H1 (cell line): ENCODE measurements around the gene RASGEF1C. TPM values are rescaled to one million over a fixed set of nuclear protein-coding genes. Genes with fewer than 3 reads are reported as not detected.

Source experiments
- CTCF ChIA-PET: fragments of 300-600 bp; sonication (Branson Sonifier 250); formaldehyde crosslinking; loops from one replicate; lab custom pipeline; 2021; ENCODE audit not compliant: partially characterized antibody; lab: Charles Lee
- POLR2A ChIA-PET: fragments of 300-600 bp; sonication (Branson Sonifier 250); formaldehyde crosslinking; loops from one replicate; lab custom pipeline; 2021; ENCODE audit warnings: inconsistent platforms; ENCODE audit not compliant: partially characterized antibody; lab: Charles Lee
- DNase-seq, 2 experiments: peaks; one replicate each; pipeline versions ENCODE4 v3.0.0 to v3.0.0-alpha.2; 2010 to 2022; ENCODE audit warnings: low spot score in 2 of 2, low read depth in 1 of 2, mixed read lengths in 1 of 2
- FAIRE-seq: peaks from 2 replicates; lab custom pipeline; 2011; peaks lifted over from hg19 to GRCh38; lab: Jason Lieb, UNC
- H2AFZ ChIP-seq: 2 replicates; pipeline ENCODE4 v1.8.1; 2012; ENCODE audit warnings: low read length, inconsistent platforms
- H2AK5ac ChIP-seq: 2 replicates; pipeline ENCODE4 v1.6.1; 2013; ENCODE audit warnings: low read depth, low read length
- H2BK120ac ChIP-seq: replicated peaks from 2 replicates; pipeline ENCODE3; 2013; ENCODE audit warnings: low read depth, low read length, inconsistent platforms
- H2BK12ac ChIP-seq: 2 replicates; pipeline ENCODE4 v1.6.1; 2013; ENCODE audit warnings: low read depth, low read length
- H2BK15ac ChIP-seq: 2 replicates; pipeline ENCODE4 v1.6.1; 2013; ENCODE audit warnings: low read length
- H2BK20ac ChIP-seq: 2 replicates; pipeline ENCODE4 v1.6.1; 2013; ENCODE audit warnings: low read length
- H2BK5ac ChIP-seq: 2 replicates; pipeline ENCODE4 v1.6.1; 2013; ENCODE audit warnings: low read depth, low read length
- H3K14ac ChIP-seq: 2 replicates; pipeline ENCODE4 v1.6.1; 2013; ENCODE audit warnings: inconsistent platforms; ENCODE audit not compliant: insufficient read length
- H3K18ac ChIP-seq: 2 replicates; pipeline ENCODE4 v1.6.1; 2013; ENCODE audit warnings: low read length; ENCODE audit errors: extremely low read depth
- H3K23ac ChIP-seq: 2 replicates; pipeline ENCODE4 v1.6.1; 2013; ENCODE audit warnings: inconsistent platforms; ENCODE audit not compliant: insufficient read length
- H3K23me2 ChIP-seq: 2 replicates; pipeline ENCODE4 v1.6.1; 2013; ENCODE audit warnings: low read depth, low read length
- H3K27ac ChIP-seq: 2 replicates; pipeline ENCODE4 v1.6.1; 2011; ENCODE audit warnings: low read depth, low read length, inconsistent platforms
- H3K27me3 ChIP-seq, 4 experiments: replicated peaks in 1 of 4; 1 replicate in 1 of 4; 2 replicates in 3 of 4; pipeline versions ENCODE4 v1.6.1 to v1.8.1; 2011 to 2013; ENCODE audit warnings: low read length in 3 of 4, mild to moderate bottlenecking in 3 of 4, inconsistent platforms in 2 of 4, mixed read lengths in 2 of 4, moderate library complexity in 1 of 4; ENCODE audit not compliant: control insufficient read depth in 3 of 4, insufficient read depth in 3 of 4; ENCODE audit errors: extremely low read depth in 1 of 4
- H3K36me3 ChIP-seq, 4 experiments: 2 replicates each; pipeline versions ENCODE4 v1.6.1 to v1.8.1; 2011 to 2013; ENCODE audit warnings: mild to moderate bottlenecking in 4 of 4, low read length in 3 of 4, moderate library complexity in 2 of 4, control low read depth in 1 of 4, inconsistent platforms in 1 of 4; ENCODE audit not compliant: insufficient read depth in 4 of 4, control insufficient read depth in 2 of 4
- H3K4ac ChIP-seq: replicated peaks from 2 replicates; pipeline ENCODE3; 2013; ENCODE audit warnings: low read length, low read depth, mixed read lengths, inconsistent platforms; ENCODE audit not compliant: insufficient read length
- H3K4me1 ChIP-seq, 4 experiments: replicated peaks in 1 of 4; 1 replicate in 1 of 4; 2 replicates in 3 of 4; pipeline versions ENCODE4 v1.6.1 to v1.8.1; 2011 to 2013; ENCODE audit warnings: low read length in 3 of 4, inconsistent platforms in 2 of 4, mixed read lengths in 1 of 4; ENCODE audit not compliant: insufficient read depth in 4 of 4, control insufficient read depth in 3 of 4
- H3K4me2 ChIP-seq, 2 experiments: 2 replicates each; pipeline versions ENCODE4 v1.6.1 to v1.8.1; 2011 to 2013; ENCODE audit warnings: low read depth in 2 of 2, low read length in 2 of 2, control low read depth in 1 of 2, inconsistent platforms in 1 of 2, mild to moderate bottlenecking in 1 of 2; ENCODE audit not compliant: insufficient read depth in 1 of 2
- H3K4me3 ChIP-seq, 4 experiments: fragments of 200-600, 300-600 bp in 1 of 4; sonication (generic), shearing (Covaris generic), sonication (Bioruptor Twin) in 1 of 4; 2 replicates each; pipeline versions ENCODE4 v1.5.1 to v1.8.1; 2011 to 2016; ENCODE audit warnings: low read length in 4 of 4, low read depth in 3 of 4, control low read depth in 2 of 4, inconsistent platforms in 2 of 4, mild to moderate bottlenecking in 2 of 4, mixed read lengths in 1 of 4, moderate library complexity in 1 of 4; ENCODE audit not compliant: insufficient read depth in 2 of 4; ENCODE audit errors: extremely low read depth in 1 of 4
- H3K56ac ChIP-seq: replicated peaks from 2 replicates; pipeline ENCODE3; 2013; ENCODE audit warnings: low read depth, mild to moderate bottlenecking, mixed read lengths, low read length, inconsistent platforms; ENCODE audit not compliant: insufficient read length
- H3K79me1 ChIP-seq: 2 replicates; pipeline ENCODE4 v1.6.1; 2013; ENCODE audit warnings: low read depth, low read length, control low read depth
- H3K79me2 ChIP-seq, 2 experiments: 2 replicates each; pipeline versions ENCODE4 v1.6.1 to v1.8.1; 2012 to 2013; ENCODE audit warnings: low read length in 2 of 2, mild to moderate bottlenecking in 2 of 2, inconsistent platforms in 1 of 2; ENCODE audit not compliant: insufficient read depth in 2 of 2, control insufficient read depth in 1 of 2
- H3K9ac ChIP-seq, 4 experiments: replicated peaks in 1 of 4; 1 replicate in 1 of 4; 2 replicates in 3 of 4; pipeline versions ENCODE4 v1.6.1 to v1.8.1; 2011 to 2013; ENCODE audit warnings: low read depth in 3 of 4, low read length in 3 of 4, control low read depth in 2 of 4, mild to moderate bottlenecking in 2 of 4, moderate library complexity in 2 of 4, inconsistent platforms in 1 of 4; ENCODE audit errors: extremely low read depth in 1 of 4
- H3K9me3 ChIP-seq, 2 experiments: 2 replicates each; pipeline versions ENCODE4 v1.6.1 to v1.8.1; 2012 to 2013; ENCODE audit warnings: mild to moderate bottlenecking in 2 of 2, moderate library complexity in 2 of 2, control low read depth in 1 of 2, inconsistent platforms in 1 of 2, low read depth in 1 of 2, low read length in 1 of 2, mixed read lengths in 1 of 2; ENCODE audit not compliant: insufficient read depth in 2 of 2
- H4K20me1 ChIP-seq, 2 experiments: replicated peaks in 1 of 2; 2 replicates each; pipeline versions ENCODE3 to v1.8.1; 2011 to 2013; ENCODE audit warnings: inconsistent platforms in 2 of 2, low read length in 2 of 2, mild to moderate bottlenecking in 1 of 2; ENCODE audit not compliant: insufficient read depth in 2 of 2, control insufficient read depth in 1 of 2
- H4K5ac ChIP-seq: 2 replicates; pipeline ENCODE4 v1.6.1; 2013; ENCODE audit warnings: low read length, low read depth, mixed read lengths, inconsistent platforms; ENCODE audit not compliant: insufficient read length
- H4K8ac ChIP-seq: 2 replicates; pipeline ENCODE4 v1.8.0; 2013; ENCODE audit warnings: mild to moderate bottlenecking, moderate library complexity, low read length, inconsistent platforms; ENCODE audit not compliant: insufficient read depth; ENCODE audit errors: extremely low read depth
- H4K91ac ChIP-seq: replicated peaks from 2 replicates; pipeline ENCODE3; 2013; ENCODE audit warnings: low read length, mixed read lengths, inconsistent platforms; ENCODE audit not compliant: insufficient read length
- BCL11A ChIP-seq, 2 experiments: IDR thresholded peaks; one replicate each; pipeline ENCODE4 v1.6.1; 2011; ENCODE audit warnings: low read depth in 2 of 2, low read length in 2 of 2, mild to moderate bottlenecking in 2 of 2
- RAD21 ChIP-seq, 2 experiments: IDR thresholded peaks in 1 of 2; conservative IDR thresholded peaks in 1 of 2; 2 replicates each; pipeline ENCODE4 v1.6.1; 2011; ENCODE audit warnings: low read depth in 2 of 2, low read length in 2 of 2, improper control_type of control experiment in 1 of 2, inconsistent platforms in 1 of 2, mild to moderate bottlenecking in 1 of 2, moderate library complexity in 1 of 2
- WGBS, 2 experiments: shearing (Covaris generic) in 1 of 2; methylation state at CpG; one replicate each; pipeline versions ENCODE4 v1.1.6 to v1.1.7; 2013 to 2015; ENCODE audit warnings: low lambda C conversion rate in 2 of 2, mixed read lengths in 2 of 2, inconsistent platforms in 1 of 2, low coverage in 1 of 2, missing lambda C conversion rate in 1 of 2; ENCODE audit not compliant: insufficient replicate concordance in 2 of 2, insufficient coverage in 1 of 2, insufficient read length in 1 of 2; ENCODE audit errors: extremely low coverage in 1 of 2, missing lambda C conversion rate in 1 of 2; 5-methylcytosine and 5-hydroxymethylcytosine counted together
- polyA plus RNA-seq, 7 experiments: library from polyadenylated mRNA; depleted of rRNA in 3 of 7; stranded (reverse) in 5 of 7; unstranded in 2 of 7; fragments of >200 nt in 5 of 7; fragments of 200-250 nt in 2 of 7; gene quantifications; 1 replicate in 5 of 7; 2 replicates in 1 of 7; 4 replicates in 1 of 7; pipeline versions ENCODE4 v1.2.1 to v1.2.3, GENCODE V29; 2011 to 2013; ENCODE audit warnings: missing spikeins in 2 of 7, mixed read lengths in 2 of 7
- total RNA-seq: library from RNA; stranded (reverse); fragmentation: NEBNext Ultra II Directional; extraction: Animal tissue kit (Norgen Biotek cat#: 25700); gene quantifications from 2 replicates; pipeline ENCODE4 v1.2.1, GENCODE V29; 2021

The RASGEF1C gene
- total and polyA plus RNA-seq, 2 of the 8 experiments (the other 6 are each of a cell fraction or from before 2014, with no cell fraction given), result 0.26 to 0.61 TPM

DNA sequence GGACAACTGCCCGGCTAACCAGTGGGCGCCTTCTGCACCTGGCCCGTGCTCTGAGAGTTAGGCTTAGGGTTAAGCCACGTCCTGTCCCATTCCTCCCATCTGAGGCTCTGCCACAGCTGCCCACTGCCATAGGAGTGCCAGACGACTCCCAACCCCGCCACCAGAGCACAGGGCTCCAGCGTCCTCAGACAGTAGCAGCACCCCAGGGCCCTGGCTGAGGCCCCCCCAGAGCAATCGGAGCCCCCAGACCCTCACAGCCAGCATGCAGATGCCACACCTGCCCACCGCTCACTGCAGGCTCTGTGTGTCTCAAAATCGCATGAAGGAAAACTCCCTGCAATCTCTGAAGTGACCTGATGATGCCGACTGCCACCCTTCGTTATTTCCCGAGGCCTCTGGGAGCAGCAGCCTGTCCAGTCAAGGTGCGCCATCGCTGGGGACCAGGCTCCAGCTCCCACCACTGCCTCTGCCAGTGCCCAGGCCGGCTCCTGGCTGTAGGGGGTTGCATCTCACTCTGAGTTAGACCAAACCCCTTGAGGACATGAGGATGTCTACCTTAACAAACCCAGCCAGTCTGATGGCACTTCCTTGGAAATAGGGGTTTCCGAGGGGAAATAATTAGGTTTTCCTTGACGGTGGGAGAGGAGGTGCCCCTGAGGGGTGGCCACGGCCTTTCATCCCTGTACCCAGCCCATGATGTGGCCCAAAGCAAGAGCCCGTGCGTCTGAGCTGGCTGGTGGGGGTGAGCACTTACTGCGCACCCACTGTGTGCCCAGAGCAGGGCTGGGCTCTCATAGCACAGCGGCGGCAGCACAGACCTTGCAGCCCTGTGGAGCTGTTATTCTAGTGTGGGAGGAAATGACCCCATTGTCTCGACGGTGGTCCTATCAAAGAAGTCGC is 79.5 kb downstream of the RASGEF1C start:
- H3K23me2 ChIP-seq, result peaks cover 2% of the 10 kb centered on the region; the same call in 1 of the 2 replicates
- WGBS, 2 experiments, result 89% methylated on average over 27 of the region's 27 CpGs; no CpG with 5 or more reads in 1 of the 2 experiments
- no peak overlapping the region for H3K56ac ChIP-seq
- no peak overlapping the region for H3K4ac ChIP-seq
- H2BK12ac ChIP-seq, result no peak overlapping the region
- H3K18ac ChIP-seq, result no peak overlapping the region
- no peak overlapping the region for H3K14ac ChIP-seq
- no peaks in the 10 kb centered on the region for H3K9me3 ChIP-seq
- no peak overlapping the region for H4K91ac ChIP-seq
- CTCF ChIA-PET, result interaction anchor here (0.7 kb wide), 1 partner anchor 1059 kb away, joined by 3 read pairs; no protein-coding TSS in a partner anchor
- H4K5ac ChIP-seq, result no peak overlapping the region
- H3K79me2 ChIP-seq, result no peaks in the 10 kb centered on the region
- POLR2A ChIA-PET, result no interaction called here
- DNase-seq (no peak), FAIRE-seq (no peak)
- no peak overlapping the region for H3K4me3 ChIP-seq
- no peaks in the 10 kb centered on the region; a peak in 1 of 7 replicates for H3K27me3 ChIP-seq
- no peaks in the 10 kb centered on the region for H3K36me3 ChIP-seq
- no peak overlapping the region for H2BK120ac ChIP-seq
- no peak overlapping the region for H2AK5ac ChIP-seq
- no peak for TF ChIP-seq BCL11A (IDR thresholded peaks at IDR 0.05; ENCODE audit: low read depth in 2 of 2, low read length in 2 of 2)
- TF ChIP-seq RAD21 (IDR thresholded peaks at IDR 0.05 in 1 of 2, conservative IDR thresholded peaks at IDR 0.05 in 1 of 2; ENCODE audit: low read depth in 2 of 2, low read length in 2 of 2), result 0 out of 4 replicates have a peak, but pooled peaks have one; percentile 5 to 7
- H3K27ac ChIP-seq, result no peak overlapping the region
- no peak overlapping the region for H3K4me2 ChIP-seq
- no peak overlapping the region for H3K9ac ChIP-seq
- peaks cover 0 to 4% of the 10 kb centered on the region in 2 experiments for H4K20me1 ChIP-seq
- H2BK5ac ChIP-seq, result no peak overlapping the region
- no peaks in the 10 kb centered on the region for H3K4me1 ChIP-seq
- H2BK15ac ChIP-seq, result no peak overlapping the region
- H4K8ac ChIP-seq, result no peak overlapping the region
- no peak overlapping the region for H2BK20ac ChIP-seq
- H3K23ac ChIP-seq, result no peak overlapping the region
- no peak overlapping the region for H2AFZ ChIP-seq
- no peaks in the 10 kb centered on the region for H3K79me1 ChIP-seq
